SU-DHL-6 (cell line): ENCODE data around the gene NGLY1.

ENCODE experiments used
- CTCF ChIP-seq: fragments of 200-600 bp; sonication (generic); IDR thresholded peaks from one replicate; pipeline ENCODE4 v1.5.1; 2017; ENCODE audit warnings: antibody characterized with exemption, mild to moderate bottlenecking, low read length, moderate library complexity; ENCODE audit not compliant: insufficient read depth, poor library complexity, severe bottlenecking
- EZH2phosphoT487 ChIP-seq: fragments of 200-600 bp; sonication (generic), shearing (Covaris generic); conservative IDR thresholded peaks from 2 replicates; pipeline ENCODE4 v1.6.1; 2018; ENCODE audit warnings: mild to moderate bottlenecking, antibody characterized with exemption, low read length, moderate library complexity, mixed read lengths

- TF ChIP-seq CTCF (no peak), EZH2phosphoT487 (no peak)
These were observed 57.4 kb downstream of the NGLY1 start for GRCh38 chr3:25725810-25726209.
